Stomach (tissue), 9 donors: Measurements from ENCODE around the gene SMAGP. TPM values are rescaled to one million over a fixed set of nuclear protein-coding genes. Genes with fewer than 3 reads are reported as not detected.
"Not testable (repeated sequence)": the region's sequence is repeated elsewhere in the genome, so short reads cannot be mapped to it uniquely, and the experiment has no call there.

Source experiments
- DNase-seq, 2 donors: peaks; one replicate each; pipeline versions ENCODE4 v3.0.0 to v3.0.0-alpha.2; 2013 to 2019
- H3K27ac ChIP-seq, 5 donors: fragments of 200-600 bp in 4 of 5; sonication (generic) in 4 of 5; one replicate each; pipeline ENCODE4 v1.5.1; 2013 to 2019; ENCODE audit warnings: mild to moderate bottlenecking in 1 of 5, moderate library complexity in 1 of 5
- H3K27me3 ChIP-seq, 3 donors: fragments of 200-600 bp; sonication (generic); one replicate each; pipeline ENCODE4 v1.5.1; 2017 to 2019; ENCODE audit warnings: mixed run types in 1 of 3
- H3K36me3 ChIP-seq, 4 donors: fragments of 200-600 bp; sonication (generic); 1 replicate in 3 of 4; 2 replicates in 1 of 4; pipeline ENCODE4 v1.5.1; 2016 to 2019
- H3K4me1 ChIP-seq, 4 donors: fragments of 200-600 bp; sonication (generic); one replicate each; pipeline ENCODE4 v1.5.1; 2016 to 2019
- H3K4me3 ChIP-seq, 4 donors: fragments of 200-600 bp; sonication (generic) in 3 of 4; one replicate each; pipeline ENCODE4 v1.5.1; 2016 to 2019; ENCODE audit warnings: mild to moderate bottlenecking in 1 of 4
- H3K9me3 ChIP-seq, 4 donors: fragments of 200-600 bp; sonication (generic); one replicate each; pipeline ENCODE4 v1.5.1; 2016 to 2019
- EP300 ChIP-seq: sonication (generic); formaldehyde crosslinking; IDR thresholded peaks from one replicate; pipeline ENCODE4 v1.6.1; 2017; ENCODE audit warnings: antibody characterized with exemption
- POLR2A ChIP-seq, 4 donors: fragments of 450-650 bp; IDR thresholded peaks; one replicate each; pipeline ENCODE4 v1.6.1; 2016; ENCODE audit warnings: antibody characterized with exemption in 4 of 4, control low read depth in 2 of 4, mild to moderate bottlenecking in 1 of 4, moderate library complexity in 1 of 4
- POLR2AphosphoS5 ChIP-seq, 3 donors: sonication (generic); formaldehyde crosslinking; IDR thresholded peaks; one replicate each; pipeline ENCODE4 v1.6.1; 2016; ENCODE audit warnings: antibody characterized with exemption in 3 of 3
- WGBS, 5 donors: extraction: QIAGEN DNeasy Blood & Tissue Kit in 3 of 5; methylation state at CpG; one replicate each; pipeline versions ENCODE4 v1.1.5 to v1.1.7; 2013 to 2018; 5-methylcytosine and 5-hydroxymethylcytosine counted together
- intact Hi-C: fragments of 100-400 bp; cut with DNase I; formaldehyde crosslinking; loops from one replicate; pipeline ENCODE4 v1.15.1; 2023; ENCODE audit warnings: low total_unique reads
- polyA plus RNA-seq, 3 donors: library from polyadenylated mRNA; stranded (reverse); fragments of 200-250 nt; gene quantifications; one replicate each; pipeline ENCODE4 v1.2.3, GENCODE V29; 2013
- total RNA-seq, 5 donors: library from RNA; depleted of rRNA; stranded (reverse); fragments of >200 nt; gene quantifications; one replicate each; pipeline versions ENCODE4 v1.1.0 to v1.2.3, GENCODE V29; 2014 to 2016
- TF ChIP-seq, protein P1 (sequence below), 7 experiments: fragments of 450-650 bp in 4 of 7; fragments of 200-600 bp in 3 of 7; sonication (generic) in 3 of 7; IDR thresholded peaks; one replicate each; pipeline ENCODE4 v1.5.1; 2016 to 2019; ENCODE audit warnings: antibody characterized with exemption in 7 of 7, control low read depth in 2 of 7, mild to moderate bottlenecking in 1 of 7
- donor health status: healthy with polysubstance abuse.
- donor health status: Bipolar disorder and iron deficiency.
- donor health status: healthy.

SMAGP gene
- total and polyA plus RNA-seq, 8 donors: 2.3 to 74.9 (median 27.6) TPM

GRCh38 chr12:51225771-51226170, 44.4 kb downstream of the SMAGP start:
- no peak for DNase-seq
- intact Hi-C loops: no loop called here
- Histone ChIP-seq H3K27ac (no peak overlapping the region), H3K4me1 (peaks cover 0 to 9% (median 3%) of the 10 kb centered on the region in 4 donors), H3K36me3 (peaks cover 0 to 10% (median 3%) of the 10 kb centered on the region in 4 donors), H3K4me3 (no peak overlapping the region), H3K9me3 (no peaks in the 10 kb centered on the region), H3K27me3 (no peaks in the 10 kb centered on the region)
- 84 to 97% (median 92%) methylated on average over 2 of the region's 2 CpGs for WGBS, 5 donors
- no peak for TF ChIP-seq EP300
- TF ChIP-seq, protein P1, sequence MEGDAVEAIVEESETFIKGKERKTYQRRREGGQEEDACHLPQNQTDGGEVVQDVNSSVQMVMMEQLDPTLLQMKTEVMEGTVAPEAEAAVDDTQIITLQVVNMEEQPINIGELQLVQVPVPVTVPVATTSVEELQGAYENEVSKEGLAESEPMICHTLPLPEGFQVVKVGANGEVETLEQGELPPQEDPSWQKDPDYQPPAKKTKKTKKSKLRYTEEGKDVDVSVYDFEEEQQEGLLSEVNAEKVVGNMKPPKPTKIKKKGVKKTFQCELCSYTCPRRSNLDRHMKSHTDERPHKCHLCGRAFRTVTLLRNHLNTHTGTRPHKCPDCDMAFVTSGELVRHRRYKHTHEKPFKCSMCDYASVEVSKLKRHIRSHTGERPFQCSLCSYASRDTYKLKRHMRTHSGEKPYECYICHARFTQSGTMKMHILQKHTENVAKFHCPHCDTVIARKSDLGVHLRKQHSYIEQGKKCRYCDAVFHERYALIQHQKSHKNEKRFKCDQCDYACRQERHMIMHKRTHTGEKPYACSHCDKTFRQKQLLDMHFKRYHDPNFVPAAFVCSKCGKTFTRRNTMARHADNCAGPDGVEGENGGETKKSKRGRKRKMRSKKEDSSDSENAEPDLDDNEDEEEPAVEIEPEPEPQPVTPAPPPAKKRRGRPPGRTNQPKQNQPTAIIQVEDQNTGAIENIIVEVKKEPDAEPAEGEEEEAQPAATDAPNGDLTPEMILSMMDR (IDR thresholded peaks at IDR 0.05): no peak
- no peak for TF ChIP-seq POLR2A (IDR thresholded peaks at IDR 0.05)
- no peak for TF ChIP-seq POLR2AphosphoS5 (IDR thresholded peaks at IDR 0.05)

GRCh38 chr12:51225234-51225633, 45.0 kb downstream of the SMAGP start:
- TF ChIP-seq, protein P1 (IDR thresholded peaks at IDR 0.05): no peak
- no peak for TF ChIP-seq POLR2AphosphoS5 (IDR thresholded peaks at IDR 0.05)
- no peak for TF ChIP-seq EP300
- no peak for TF ChIP-seq POLR2A (IDR thresholded peaks at IDR 0.05)
- Histone ChIP-seq H3K27me3 (no peaks in the 10 kb centered on the region), H3K4me1 (peaks cover 0 to 9% (median 3%) of the 10 kb centered on the region in 4 donors), H3K9me3 (no peaks in the 10 kb centered on the region), H3K4me3 (no peak overlapping the region), H3K27ac (no peak overlapping the region), H3K36me3 (peaks cover 0 to 10% (median 3%) of the 10 kb centered on the region in 4 donors)
- no peak for DNase-seq
- 90 to 95% (median 94%) methylated on average over 4 of the region's 4 CpGs for WGBS, 5 donors
- intact Hi-C loops: no loop called here

DNA sequence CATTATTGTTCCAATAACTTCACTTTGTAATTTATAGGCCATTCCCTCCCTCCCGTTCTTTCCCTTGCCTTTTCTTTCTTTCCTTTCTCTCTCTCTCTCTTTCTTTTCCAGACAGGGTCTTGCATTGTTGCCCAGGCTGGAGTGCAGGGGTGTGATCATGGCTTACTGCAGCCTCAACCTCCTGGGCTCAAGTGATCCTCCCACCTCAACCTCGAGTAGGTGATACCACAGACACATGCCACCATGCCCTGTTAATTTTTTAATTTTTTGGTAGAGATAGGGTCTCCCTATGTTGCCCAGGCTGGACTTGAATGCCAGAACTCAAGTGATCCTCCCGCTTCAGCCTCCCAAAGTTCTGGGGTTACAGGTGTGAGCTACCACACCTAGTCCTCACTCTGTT, 45.6 kb downstream of the SMAGP start:
- peaks cover 0 to 10% (median 3%) of the 10 kb centered on the region in 4 donors for H3K36me3 ChIP-seq
- no peak for DNase-seq
- H3K9me3 ChIP-seq: no peaks in the 10 kb centered on the region
- H3K27me3 ChIP-seq: no peaks in the 10 kb centered on the region
- WGBS, 5 donors: 87 to 97% (median 92%) methylated on average over 3 of the region's 3 CpGs
- TF ChIP-seq, protein P1 (IDR thresholded peaks at IDR 0.05): no peak
- no peak for TF ChIP-seq POLR2AphosphoS5 (IDR thresholded peaks at IDR 0.05)
- H3K4me3 ChIP-seq: no peak overlapping the region
- no peak overlapping the region for H3K27ac ChIP-seq
- H3K4me1 ChIP-seq: peaks cover 0 to 13% (median 4%) of the 10 kb centered on the region in 4 donors
- intact Hi-C loops: no loop called here

DNA sequence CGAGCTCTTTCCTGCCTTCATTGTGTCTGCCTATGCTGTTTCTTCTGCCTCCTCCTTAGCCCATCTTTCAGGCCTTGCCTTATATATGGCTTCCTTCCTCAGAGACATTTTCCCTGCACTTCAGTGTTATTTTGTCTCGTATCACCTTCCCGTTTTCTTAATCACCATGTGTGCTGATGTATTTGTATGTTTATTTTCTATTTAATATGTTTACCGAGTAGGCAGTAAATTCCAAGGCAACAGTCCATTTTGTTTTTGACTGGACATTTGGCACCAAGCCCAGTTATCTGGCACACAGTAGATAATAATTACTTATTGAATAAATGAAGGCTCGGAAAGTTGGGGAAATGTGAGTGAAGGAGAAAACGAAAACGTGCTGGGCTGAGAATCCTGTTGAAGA, 47.8 kb downstream of the SMAGP start:
- TF ChIP-seq EP300: no peak
- H3K9me3 ChIP-seq: no peaks in the 10 kb centered on the region
- peak in 1 of 2 donors; percentile 48 for DNase-seq
- peak overlapping the region in 3 of 4 donors; percentile 7 to 26 (median 10) for H3K4me3 ChIP-seq
- whole genome bisulfite sequencing, 5 donors: 13 to 38% (median 26%) methylated on average over 6 to 7 of the region's 7 CpGs
- no peaks in the 10 kb centered on the region for H3K27me3 ChIP-seq
- H3K36me3 ChIP-seq: peaks cover 0 to 10% (median 3%) of the 10 kb centered on the region in 4 donors
- intact Hi-C loops: no loop called here
- H3K4me1 ChIP-seq: peaks cover 11 to 27% (median 17%) of the 10 kb centered on the region in 4 donors
- peak overlapping the region in 1 of 5 donors; percentile 47 for H3K27ac ChIP-seq

DNA sequence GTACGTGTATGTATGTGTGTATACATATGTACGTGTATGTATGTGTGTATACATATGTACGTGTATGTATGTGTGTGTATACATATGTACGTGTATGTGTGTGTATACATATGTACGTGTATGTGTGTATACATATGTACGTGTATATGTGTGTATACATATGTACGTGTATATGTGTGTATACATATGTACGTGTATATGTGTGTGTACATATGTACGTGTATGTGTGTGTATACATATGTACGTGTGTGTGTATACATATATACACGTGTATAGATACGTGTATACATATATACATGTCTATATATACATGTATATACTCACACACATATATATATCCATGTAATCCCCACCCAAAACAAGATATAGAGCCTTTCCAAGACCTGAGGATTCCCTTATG, 50.4 kb downstream of the SMAGP start:
- H3K4me3 ChIP-seq, H3K9me3 ChIP-seq, H3K27me3 ChIP-seq, DNase-seq, intact Hi-C loops, H3K27ac ChIP-seq, H3K36me3 ChIP-seq: not testable (repeated sequence)
- H3K4me1 ChIP-seq: peaks cover 13 to 43% (median 27%) of the 10 kb centered on the region in 4 donors
- WGBS, 5 donors: 77 to 85% (median 81%) methylated on average over 12 of the region's 12 CpGs
